Ovary (tissue), 9 donors: ENCODE results near the gene TRIM65. TPM values are rescaled to one million over a fixed set of nuclear protein-coding genes. Genes with fewer than 3 reads are reported as not detected.

Source experiments
- DNase-seq, 5 donors: peaks; one replicate each; pipeline ENCODE4 v3.0.0-alpha.2; 2019 to 2020
- H3K27ac ChIP-seq, 2 donors: fragments of 200-600 bp; one replicate each; pipeline versions ENCODE4 v1.5.1 to v1.8.0; 2019 to 2022
- H3K27me3 ChIP-seq: fragments of 200-600 bp; one replicate; pipeline ENCODE4 v1.8.0; 2022
- H3K36me3 ChIP-seq: fragments of 200-600 bp; sonication (generic); one replicate; pipeline ENCODE4 v1.5.1; 2019
- H3K4me1 ChIP-seq: one replicate; pipeline ENCODE4 v1.8.1; 2013; ENCODE audit warnings: mild to moderate bottlenecking, moderate library complexity; ENCODE audit not compliant: insufficient read depth
- H3K4me3 ChIP-seq: fragments of 200-600 bp; sonication (generic); one replicate; pipeline ENCODE4 v1.5.1; 2017
- H3K9me3 ChIP-seq, 2 donors: fragments of 200-600 bp in 1 of 2; sonication (generic) in 1 of 2; one replicate each; pipeline versions ENCODE4 v1.5.1 to v1.8.1; 2013 to 2019; ENCODE audit warnings: mild to moderate bottlenecking in 1 of 2, moderate library complexity in 1 of 2
- CTCF ChIP-seq, 3 donors: fragments of 450-650 bp in 2 of 3; fragments of 200-600 bp in 1 of 3; IDR thresholded peaks; one replicate each; pipeline versions ENCODE4 v1.5.1 to v1.8.0; 2016 to 2022; ENCODE audit warnings: antibody characterized with exemption in 3 of 3, mild to moderate bottlenecking in 1 of 3
- EP300 ChIP-seq: sonication (generic); formaldehyde crosslinking; IDR thresholded peaks from one replicate; pipeline ENCODE4 v1.6.1; 2017; ENCODE audit warnings: antibody characterized with exemption
- POLR2A ChIP-seq: fragments of 450-650 bp; IDR thresholded peaks from one replicate; pipeline ENCODE4 v1.6.1; 2017; ENCODE audit warnings: antibody characterized with exemption, mild to moderate bottlenecking, moderate library complexity
- WGBS, 3 donors: extraction: QIAGEN DNeasy Blood & Tissue Kit in 1 of 3; methylation state at CpG; one replicate each; pipeline versions ENCODE4 v1.1.5 to v1.1.7; 2013 to 2017; 5-methylcytosine and 5-hydroxymethylcytosine counted together
- intact Hi-C, 4 donors: fragments of 100-400 bp; cut with DNase I; formaldehyde crosslinking; loops; one replicate each; pipeline versions ENCODE4 v1.11.0 to v1.15.1; 2022 to 2023
- polyA plus RNA-seq, 2 donors: library from polyadenylated mRNA; stranded (reverse); fragments of 200-250 nt in 1 of 2; fragments of 350-450 nt in 1 of 2; fragmentation: Illumina TruSeq in 1 of 2; extraction: RNeasy Lipid Tissue Mini Kit (QIAGEN cat#74804) in 1 of 2; gene quantifications; one replicate each; pipeline ENCODE4 v1.2.3, GENCODE V29; 2013 to 2014
- total RNA-seq, 7 donors: library from RNA; depleted of rRNA in 2 of 7; stranded (reverse); fragments of >200 nt in 2 of 7; fragmentation: NEBNext Ultra II Directional in 3 of 7; extraction: Animal tissue kit (Norgen Biotek cat#: 25700) in 3 of 7; gene quantifications; one replicate each; pipeline versions ENCODE4 v1.1.0 to v1.2.4, GENCODE V29; 2016 to 2023
- donor health status: DM: no; HTN: no; CAD: no; lungs with moderate emphysema.
- donor health status: DM: no; HTN: no; CAD: no.
- donor health status: Bipolar disorder and iron deficiency.
- donor health status: DM: yes; HTN: yes; CAD: no.
- donor health status: DM: no; HTN: no; CAD: no.
- donor health status: DM: yes; HTN: yes; CAD: no.

The TRIM65 gene
- total and polyA plus RNA-seq, 9 donors = 10.4 to 28.0 (median 24.1) TPM

- no peak overlapping the region for H3K27ac ChIP-seq
- TF ChIP-seq EP300 (no peak), POLR2A (no peak), CTCF (IDR thresholded peaks at IDR 0.05) (no peak)
- H3K4me3 ChIP-seq = no peak overlapping the region
- no peaks in the 10 kb centered on the region for H3K36me3 ChIP-seq
- no peaks in the 10 kb centered on the region for H3K27me3 ChIP-seq
- intact Hi-C loops = loop anchor here in 1 of 4 donors (5.0 kb wide), 1 partner anchor 106 kb away; no protein-coding TSS in a partner anchor
- H3K9me3 ChIP-seq = no peaks in the 10 kb centered on the region
- WGBS, 3 donors = 75 to 80% (median 77%) methylated on average over 12 to 13 of the region's 13 CpGs
- DNase-seq = peak in 2 of 5 donors; percentile 30 to 33
- H3K4me1 ChIP-seq = peaks cover 2% of the 10 kb centered on the region
These were observed 4.2 kb upstream of the TRIM65 start for GRCh38 chr17:75900691-75901533.

GRCh38 chr17:75899767-75900468, 3.2 kb upstream of the TRIM65 start:
- TF ChIP-seq EP300 = no peak
- TF ChIP-seq CTCF (IDR thresholded peaks at IDR 0.05) = no peak
- TF ChIP-seq POLR2A = no peak
- H3K9me3 ChIP-seq = no peaks in the 10 kb centered on the region
- intact Hi-C loops = loop anchor here in 2 of 4 donors (5.0 kb wide), 2 partner anchors 43 to 107 kb away; partner anchors contain the start of gene WBP2 (in 1 of the 2)
- DNase-seq = peak in 2 of 5 donors; percentile 35 to 41
- H3K4me3 ChIP-seq = no peak overlapping the region
- H3K27me3 ChIP-seq = no peaks in the 10 kb centered on the region
- H3K36me3 ChIP-seq = no peaks in the 10 kb centered on the region
- H3K27ac ChIP-seq = no peak overlapping the region
- peaks cover 7% of the 10 kb centered on the region for H3K4me1 ChIP-seq
- 90 to 92% (median 91%) methylated on average over 23 of the region's 23 CpGs for WGBS, 3 donors

- intact Hi-C loops = loop anchor here in 1 of 4 donors (5.0 kb wide), 1 partner anchor 42 kb away; the partner anchor contains the start of gene WBP2
- Histone ChIP-seq H3K9me3 (no peaks in the 10 kb centered on the region), H3K27ac (no peak overlapping the region), H3K36me3 (no peaks in the 10 kb centered on the region), H3K4me3 (no peak overlapping the region), H3K4me1 (peaks cover 8% of the 10 kb centered on the region), H3K27me3 (no peaks in the 10 kb centered on the region)
- no peak for TF ChIP-seq EP300
- no peak for TF ChIP-seq POLR2A
- TF ChIP-seq CTCF (IDR thresholded peaks at IDR 0.05) = no peak
- 78 to 91% (median 80%) methylated on average over 13 of the region's 13 CpGs for WGBS, 3 donors
- peak in 2 of 5 donors; percentile 27 to 31 for DNase-seq
These were observed 2.6 kb upstream of the TRIM65 start for GRCh38 chr17:75899353-75899752.

DNA sequence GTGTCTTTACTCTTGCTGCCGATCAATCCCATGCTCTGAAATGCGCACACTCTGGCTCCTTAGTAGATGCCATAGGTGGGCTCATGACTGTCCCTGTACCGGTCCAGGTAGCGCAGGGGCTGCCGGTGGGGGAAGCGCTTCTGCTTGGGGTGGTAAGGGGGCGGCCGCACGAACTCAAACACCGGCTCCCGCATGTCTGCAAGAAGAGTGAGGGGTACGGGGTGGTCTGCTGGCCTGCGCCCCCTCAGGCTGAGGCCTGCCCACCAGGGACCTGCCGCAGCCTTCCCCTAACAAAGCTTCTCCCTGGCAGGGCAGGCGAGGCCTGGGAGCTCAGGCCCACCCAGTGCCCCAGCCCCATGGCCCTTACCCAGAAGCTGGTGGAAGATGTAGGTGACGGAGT, 2.0 kb upstream of the TRIM65 start:
- intact Hi-C loops = loop anchor here in 1 of 4 donors (5.0 kb wide), 1 partner anchor 41 kb away; the partner anchor contains the start of gene WBP2
- Histone ChIP-seq H3K27ac (no peak overlapping the region), H3K9me3 (no peaks in the 10 kb centered on the region), H3K36me3 (no peaks in the 10 kb centered on the region), H3K27me3 (no peaks in the 10 kb centered on the region), H3K4me3 (no peak overlapping the region), H3K4me1 (peaks cover 8% of the 10 kb centered on the region)
- 89 to 93% (median 91%) methylated on average over 5 to 16 of the region's 16 CpGs for WGBS, 3 donors
- no peak for TF ChIP-seq EP300
- no peak for TF ChIP-seq POLR2A
- TF ChIP-seq CTCF (IDR thresholded peaks at IDR 0.05) = no peak
- DNase-seq = peak in 1 of 5 donors; percentile 40
